Measurements from ENCODE around the gene PDLIM7.

DNA sequence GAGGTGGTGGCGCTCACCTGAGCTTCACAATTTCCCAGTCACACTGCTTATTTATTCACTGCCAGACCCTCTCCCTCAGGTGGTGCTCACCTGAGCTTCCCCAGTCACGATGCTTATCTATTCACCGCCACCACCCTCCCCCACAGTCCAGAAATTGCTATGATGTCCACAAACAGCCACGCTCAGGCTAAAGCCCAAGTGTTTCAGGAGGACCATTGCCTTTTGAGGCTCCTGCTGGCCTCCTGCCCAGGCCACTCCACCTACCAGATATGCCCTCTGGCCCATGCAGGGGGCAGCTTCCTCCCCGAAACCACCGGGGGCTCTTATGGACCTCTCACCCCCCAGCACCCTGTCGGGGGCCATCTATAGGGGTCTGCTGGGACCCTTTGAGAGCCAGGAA lies 4.6 kb downstream of the PDLIM7 start:
- TF ChIP-seq CTCF (IDR thresholded peaks at IDR 0.05; ENCODE audit: low read length): no peak
- no peak for TF ChIP-seq EZH2 (IDR thresholded peaks at IDR 0.05; ENCODE audit: borderline replicate concordance, low read length)

Data from OCI-LY1 (cell line).